Esophagus muscularis mucosa (tissue), 4 donors: Measurements from ENCODE around the gene PROSER1.

Experiments used
- EP300 ChIP-seq: sonication (generic); formaldehyde crosslinking; IDR thresholded peaks from one replicate; pipeline ENCODE4 v1.6.1; 2017; ENCODE audit warnings: antibody characterized with exemption
- POLR2AphosphoS5 ChIP-seq, 2 donors: sonication (generic); formaldehyde crosslinking; IDR thresholded peaks; one replicate each; pipeline ENCODE4 v1.6.1; 2017; ENCODE audit warnings: antibody characterized with exemption in 2 of 2
- TF ChIP-seq, protein P1 (sequence below), 3 experiments: fragments of 200-600 bp in 2 of 3; fragments of 450-650 bp in 1 of 3; sonication (generic) in 2 of 3; IDR thresholded peaks; one replicate each; pipeline ENCODE4 v1.5.1; 2017 to 2019; ENCODE audit warnings: antibody characterized with exemption in 3 of 3, mild to moderate bottlenecking in 2 of 3, moderate library complexity in 1 of 3

GRCh38 chr13:39073983-39074382 is 36.1 kb upstream of the PROSER1 start:
- TF ChIP-seq, protein P1, sequence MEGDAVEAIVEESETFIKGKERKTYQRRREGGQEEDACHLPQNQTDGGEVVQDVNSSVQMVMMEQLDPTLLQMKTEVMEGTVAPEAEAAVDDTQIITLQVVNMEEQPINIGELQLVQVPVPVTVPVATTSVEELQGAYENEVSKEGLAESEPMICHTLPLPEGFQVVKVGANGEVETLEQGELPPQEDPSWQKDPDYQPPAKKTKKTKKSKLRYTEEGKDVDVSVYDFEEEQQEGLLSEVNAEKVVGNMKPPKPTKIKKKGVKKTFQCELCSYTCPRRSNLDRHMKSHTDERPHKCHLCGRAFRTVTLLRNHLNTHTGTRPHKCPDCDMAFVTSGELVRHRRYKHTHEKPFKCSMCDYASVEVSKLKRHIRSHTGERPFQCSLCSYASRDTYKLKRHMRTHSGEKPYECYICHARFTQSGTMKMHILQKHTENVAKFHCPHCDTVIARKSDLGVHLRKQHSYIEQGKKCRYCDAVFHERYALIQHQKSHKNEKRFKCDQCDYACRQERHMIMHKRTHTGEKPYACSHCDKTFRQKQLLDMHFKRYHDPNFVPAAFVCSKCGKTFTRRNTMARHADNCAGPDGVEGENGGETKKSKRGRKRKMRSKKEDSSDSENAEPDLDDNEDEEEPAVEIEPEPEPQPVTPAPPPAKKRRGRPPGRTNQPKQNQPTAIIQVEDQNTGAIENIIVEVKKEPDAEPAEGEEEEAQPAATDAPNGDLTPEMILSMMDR (IDR thresholded peaks at IDR 0.05) = no peak
- no peak for TF ChIP-seq EP300
- no peak for TF ChIP-seq POLR2AphosphoS5 (IDR thresholded peaks at IDR 0.05)
